ENCODE measurements around the gene AHCTF1.
A peak's percentile ranks its signal among the peaks of the same experiment; 100 is the strongest.
"Not testable (repeated sequence)": the region's sequence is repeated elsewhere in the genome, so short reads cannot be mapped to it uniquely, and the experiment has no call there.

AHCTF1 gene

DNA sequence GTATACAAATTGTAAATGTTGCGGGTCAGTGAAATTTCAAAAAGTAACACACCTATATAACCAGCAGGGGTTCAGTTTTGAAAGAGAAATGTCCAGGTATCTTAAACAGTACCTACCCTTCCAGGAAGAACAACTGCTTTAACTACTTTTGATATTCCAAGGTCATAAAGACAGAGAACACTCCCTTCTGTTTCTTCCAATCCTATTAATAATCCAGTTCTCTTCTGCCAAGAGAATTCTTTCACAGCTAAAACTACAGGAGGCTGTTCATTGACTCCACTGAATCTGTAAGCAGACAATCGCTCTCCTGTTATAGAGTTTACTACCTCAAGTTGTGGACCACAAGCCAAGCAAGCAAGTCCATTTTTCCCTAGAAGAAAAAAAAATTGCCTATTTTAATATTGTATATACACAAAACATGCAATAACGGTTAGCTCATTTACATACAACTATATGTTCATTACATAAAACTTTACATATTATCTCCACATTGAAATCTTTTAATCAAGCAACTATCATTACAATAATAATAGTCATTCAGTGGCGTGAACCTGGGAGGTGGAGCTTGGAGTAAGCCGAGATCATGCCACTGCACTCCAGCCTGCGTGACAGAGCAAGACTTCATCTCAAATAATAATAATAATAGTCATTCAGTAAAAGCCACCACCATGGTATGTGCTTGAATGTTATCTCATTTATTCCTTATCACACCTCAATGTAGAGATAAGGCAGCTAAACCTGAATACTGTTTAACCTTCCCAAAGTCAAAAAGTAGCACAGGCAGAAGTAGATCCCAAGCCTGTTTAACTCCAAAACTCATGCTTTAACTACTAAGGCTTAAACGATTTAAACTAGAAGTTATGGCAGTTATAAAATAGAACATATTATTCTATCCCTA, 15.5 kb downstream of the AHCTF1 start:
- not testable (repeated sequence) for FAIRE-seq

DNA sequence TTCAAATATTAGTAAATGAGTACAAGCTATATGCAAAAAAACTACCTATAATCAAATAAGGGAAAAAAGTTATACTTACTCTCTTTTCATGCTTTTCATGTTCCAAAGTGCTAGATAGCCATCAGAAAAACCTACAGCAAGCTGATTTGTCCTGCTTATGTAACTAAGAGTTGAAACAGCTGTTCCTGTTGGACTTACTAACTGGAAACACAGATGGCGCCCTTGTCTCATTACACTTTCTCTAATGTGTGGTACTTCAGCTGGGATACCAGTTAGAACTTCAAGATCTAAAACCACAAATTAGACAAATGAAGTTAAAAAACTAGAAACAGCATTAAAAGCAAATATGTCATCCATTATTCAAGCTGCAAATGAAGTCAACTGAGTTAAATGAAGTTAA, 24.3 kb downstream of the AHCTF1 start:
- peak; percentile 80 for FAIRE-seq

- no peak for FAIRE-seq
Observed at GRCh38 chr1:246906833-246907232, 24.9 kb downstream of the AHCTF1 start.

- FAIRE-seq: no peak
Observed at GRCh38 chr1:246901874-246902273, 29.9 kb downstream of the AHCTF1 start.

DNA sequence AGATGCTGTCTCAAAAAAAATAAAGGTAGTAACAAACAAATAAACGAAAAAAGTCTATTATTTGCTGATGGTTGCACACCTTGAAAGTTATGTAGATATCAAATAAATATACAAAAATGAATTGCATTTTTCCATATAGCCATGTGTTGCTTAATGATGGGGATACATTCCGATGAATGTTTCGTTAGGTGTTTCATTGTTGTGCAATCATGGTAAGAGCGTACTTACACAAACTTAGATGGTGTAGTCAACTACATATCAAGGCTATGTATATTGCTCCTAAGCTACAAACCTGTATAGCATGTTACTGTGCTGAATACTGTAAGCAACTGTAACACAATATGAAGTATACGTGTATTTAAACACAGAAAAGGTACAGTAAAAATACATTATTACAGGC, 34.4 kb downstream of the AHCTF1 start:
- FAIRE-seq: no peak

- FAIRE-seq: no peak
Observed at GRCh38 chr1:246893191-246893939, 38.4 kb downstream of the AHCTF1 start.

DNA sequence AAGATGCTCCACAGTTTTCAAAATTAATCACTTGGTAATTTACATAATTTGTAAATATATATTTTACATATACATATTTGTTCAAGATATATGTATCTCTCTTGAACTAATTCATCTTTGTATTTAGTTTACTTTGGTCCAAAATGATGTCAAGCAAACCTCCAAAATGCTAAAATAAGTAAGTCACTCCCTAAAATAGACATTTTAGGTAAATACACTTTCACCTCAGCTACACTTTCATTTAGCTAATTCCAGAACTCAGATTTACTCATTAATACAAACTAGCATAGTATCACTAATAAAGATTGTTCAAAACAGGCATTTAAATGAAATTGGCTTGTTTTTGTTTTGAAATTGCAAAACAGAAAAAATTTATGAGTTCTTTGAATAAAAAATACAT, 40.6 kb downstream of the AHCTF1 start:
- no peak for FAIRE-seq

DNA sequence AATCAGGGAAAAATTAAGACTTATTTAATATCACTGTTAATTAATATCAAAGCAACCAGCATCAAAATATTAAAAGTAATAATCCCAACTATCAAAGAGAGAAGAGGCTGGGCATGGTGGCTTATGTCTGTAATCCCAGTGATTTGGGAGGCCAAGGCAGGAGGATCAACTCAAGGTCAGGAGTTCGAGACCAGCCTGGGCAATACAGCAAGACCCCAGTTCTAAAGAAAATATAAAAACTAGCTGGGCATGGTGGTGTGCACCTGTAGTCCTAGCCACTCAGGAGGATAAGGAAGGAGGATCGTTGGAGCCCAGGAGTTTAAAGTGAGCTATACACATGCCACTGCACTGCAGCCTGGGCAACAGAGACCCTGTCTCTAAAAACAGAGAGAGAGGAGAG, 43.2 kb downstream of the AHCTF1 start:
- no peak for FAIRE-seq

DNA sequence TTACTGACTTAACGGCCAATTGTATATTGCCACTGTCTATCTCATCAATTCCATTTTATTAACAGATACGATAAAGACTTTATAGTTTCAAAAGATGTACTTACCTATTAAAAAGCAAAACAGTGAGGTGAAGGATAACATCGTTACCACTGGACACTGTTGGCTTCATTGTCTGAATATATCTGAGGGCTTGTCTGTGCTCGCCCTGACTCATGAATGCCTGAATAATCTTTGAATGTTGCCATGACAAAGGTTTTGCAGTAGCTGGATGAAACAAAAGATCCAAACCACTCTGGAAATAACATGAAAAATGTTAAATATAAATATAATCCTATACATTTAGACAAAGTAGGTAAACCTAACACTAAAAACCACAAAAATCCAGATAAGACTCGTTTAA, 46.4 kb downstream of the AHCTF1 start:
- not testable (repeated sequence) for FAIRE-seq

GRCh38 chr1:246878551-246878950, 53.2 kb downstream of the AHCTF1 start:
- no peak for FAIRE-seq

GRCh38 chr1:246876431-246876830, 55.3 kb downstream of the AHCTF1 start:
- no peak for FAIRE-seq

DNA sequence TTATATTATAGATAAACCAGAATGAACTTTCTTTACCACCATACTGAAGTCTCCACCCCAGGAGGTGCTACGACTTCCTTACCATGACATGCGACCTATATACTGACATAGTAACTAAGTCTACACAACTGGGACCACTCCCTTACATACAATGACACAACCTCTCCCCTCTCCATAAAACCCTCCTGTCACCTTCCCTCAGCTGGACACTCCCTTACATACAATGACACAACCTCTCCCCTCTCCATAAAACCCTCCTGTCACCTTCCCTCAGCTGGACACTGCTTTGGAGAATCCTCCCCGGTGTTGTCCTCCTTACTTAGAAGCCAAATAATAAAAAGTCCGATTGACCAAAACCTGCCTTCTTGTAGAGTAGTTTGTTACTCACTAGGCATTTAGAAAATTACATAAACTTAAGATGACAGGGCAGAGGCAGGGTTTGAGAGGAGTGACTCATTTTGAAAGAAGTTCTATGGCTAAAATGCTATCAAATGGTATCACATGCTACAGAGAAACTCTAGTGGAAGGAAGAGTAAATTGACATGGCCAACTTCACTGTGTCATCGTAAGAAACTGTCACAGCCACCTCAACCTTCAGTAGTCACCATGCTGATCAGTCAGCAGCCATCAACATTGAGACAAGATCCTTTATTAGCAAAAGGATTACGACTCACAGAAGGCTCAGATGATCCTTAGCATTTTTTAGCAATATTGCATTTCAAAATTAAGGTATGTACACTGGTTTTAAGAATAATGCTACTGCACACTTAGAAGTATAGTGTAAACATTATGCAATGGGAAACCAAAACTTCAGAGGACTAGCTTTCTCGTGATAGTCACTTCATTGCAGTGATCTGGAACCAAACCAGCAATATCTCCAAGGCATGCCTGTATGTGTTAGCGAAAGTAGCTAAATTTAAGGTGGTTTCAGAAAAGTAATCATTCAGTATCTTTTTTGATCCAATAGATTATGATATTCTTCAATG, 56.4 kb downstream of the AHCTF1 start:
- no peak for FAIRE-seq

- FAIRE-seq: no peak
Observed at GRCh38 chr1:246865921-246866320, 65.8 kb downstream of the AHCTF1 start.

GRCh38 chr1:246863791-246864190, 68.0 kb downstream of the AHCTF1 start:
- not testable (repeated sequence) for FAIRE-seq

DNA sequence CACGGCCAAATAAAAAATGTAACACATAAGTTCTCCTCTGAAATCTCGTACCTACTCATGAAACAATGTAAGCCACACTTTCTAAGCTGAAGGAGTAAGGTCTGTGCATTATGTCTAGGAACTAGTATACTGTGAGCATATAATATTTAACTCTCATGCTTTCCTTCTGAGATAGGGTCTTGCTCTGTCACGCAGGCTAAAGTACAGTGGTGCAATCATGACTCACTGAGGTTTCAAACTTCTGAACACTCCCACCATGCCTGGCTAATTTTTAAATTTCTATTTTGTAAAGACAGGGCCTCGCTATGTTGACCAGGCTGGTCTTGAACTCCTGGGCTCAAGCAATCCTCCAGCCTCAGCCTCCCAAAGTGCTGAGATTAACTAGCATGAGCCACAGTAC, 71.3 kb downstream of the AHCTF1 start:
- no peak for FAIRE-seq

DNA sequence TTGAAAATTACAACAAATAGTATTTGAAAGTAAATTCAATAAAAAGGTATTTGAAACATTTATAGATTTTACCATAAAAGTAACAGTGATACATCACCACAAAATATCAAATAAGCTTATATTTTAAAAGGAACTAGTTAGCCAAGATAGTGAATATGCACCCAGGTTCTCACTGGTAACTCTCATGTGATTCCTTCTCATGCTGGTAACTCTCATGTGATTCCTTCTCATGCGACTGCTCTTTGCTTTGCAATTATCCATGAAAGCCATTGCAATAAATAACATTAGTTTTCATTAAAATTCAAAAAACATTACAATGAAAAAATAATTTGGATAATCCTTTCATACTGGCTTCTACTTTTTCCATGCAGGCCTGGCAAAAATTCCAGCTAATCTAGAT, 75.4 kb downstream of the AHCTF1 start:
- no peak for FAIRE-seq

DNA sequence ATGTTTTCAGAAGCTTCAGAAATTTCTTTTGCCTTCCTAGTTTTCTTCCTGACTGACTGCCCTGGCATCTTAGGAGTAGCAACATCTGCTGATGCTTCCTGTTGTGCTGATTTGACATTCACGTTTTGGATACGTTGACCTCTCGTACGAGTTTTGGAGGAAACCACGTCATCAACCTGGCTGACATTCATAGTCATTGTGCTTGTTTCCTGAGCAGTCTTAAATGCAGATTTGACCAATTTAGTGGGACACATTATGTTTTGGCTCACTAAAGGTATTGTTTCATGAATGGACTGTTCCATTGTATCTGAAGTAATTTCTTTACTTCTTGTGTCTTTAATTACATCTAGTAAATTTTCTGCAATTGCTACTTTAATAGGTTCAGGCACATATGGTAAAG, 81.1 kb downstream of the AHCTF1 start:
- not testable (repeated sequence) for FAIRE-seq

- FAIRE-seq: no peak
Observed at GRCh38 chr1:246843876-246844275, 87.9 kb downstream of the AHCTF1 start.

DNA sequence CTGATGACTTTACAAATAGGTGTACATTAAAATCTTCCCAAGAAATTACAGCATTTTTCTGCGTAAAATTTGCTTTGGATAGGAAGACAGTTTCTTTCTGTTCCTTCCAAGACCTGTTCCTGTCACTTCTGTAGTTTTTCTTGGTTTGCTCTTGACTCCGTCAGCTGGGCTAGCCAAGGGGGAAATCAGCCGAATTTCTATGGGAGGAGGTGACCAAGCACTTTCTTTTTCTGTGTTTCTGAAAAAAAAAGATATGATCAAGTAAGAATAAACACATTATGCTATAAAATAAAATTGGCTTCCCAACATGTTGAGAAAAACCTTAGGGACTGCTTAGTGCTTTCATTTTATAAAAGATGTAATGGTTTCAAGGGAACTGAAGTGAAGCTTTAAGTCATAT, 91.0 kb downstream of the AHCTF1 start:
- FAIRE-seq: not testable (repeated sequence)

- FAIRE-seq: no peak
Observed at GRCh38 chr1:246838118-246838456, 93.7 kb downstream of the AHCTF1 start.

DNA sequence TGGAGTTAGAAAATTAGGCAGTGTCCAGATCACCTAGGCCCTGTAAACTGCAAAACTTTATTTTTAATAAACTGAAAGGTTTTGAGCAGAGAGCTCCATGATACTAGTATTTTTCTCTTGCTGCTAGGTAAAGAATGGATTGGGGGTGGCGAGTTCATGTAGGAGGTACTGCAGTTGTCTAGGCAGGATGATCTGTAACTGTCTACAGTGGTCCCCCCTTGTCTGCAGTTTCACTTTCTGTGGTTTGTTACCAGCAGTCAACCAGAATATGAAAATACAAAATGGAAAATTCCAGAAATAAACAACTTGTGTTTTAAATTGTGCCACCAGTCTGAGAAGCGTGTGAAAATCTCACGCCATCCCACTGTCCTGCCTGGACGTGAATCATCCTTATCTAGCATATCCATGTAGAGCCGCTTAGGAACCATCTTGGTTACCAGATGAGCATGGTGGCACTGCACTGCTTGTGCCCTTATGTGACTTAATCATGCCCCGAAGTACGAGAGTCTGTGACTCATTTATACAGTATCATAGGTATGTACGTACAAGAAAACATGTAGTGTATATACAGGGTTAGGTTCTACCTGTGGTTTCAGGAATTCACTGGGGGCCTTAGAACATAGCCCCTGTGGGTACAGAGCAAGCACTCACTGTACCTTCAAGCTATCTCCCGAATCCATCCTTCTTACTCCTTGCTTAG, 94.2 kb downstream of the AHCTF1 start:
- no peak for FAIRE-seq
